GM18520 (cell line): Measurements from ENCODE around the gene TBX18.

Experiments
- ATAC-seq: cut with Tn5 transposase; IDR thresholded peaks from one replicate; pipeline ENCODE4 v1.9.1; 2021; ENCODE audit not compliant: unreplicated experiment

Gene TBX18

DNA sequence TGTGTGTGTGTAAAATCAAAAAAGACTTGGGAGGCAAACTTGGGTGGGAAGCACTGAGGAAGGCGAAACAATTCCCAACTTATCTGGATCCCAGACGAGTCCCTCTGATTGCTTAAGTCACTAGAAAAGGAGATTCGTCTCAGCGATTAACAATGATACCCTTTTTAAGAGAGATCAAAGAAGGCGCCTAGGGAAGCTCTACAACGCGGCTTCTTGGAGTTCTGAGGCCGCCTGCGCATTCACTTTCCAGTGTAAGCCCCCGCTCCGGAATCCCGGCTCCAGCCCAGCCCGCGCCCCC lies 8.7 kb upstream of the TBX18 start:
- ATAC-seq, result no peak

GRCh38 chr6:84772428-84773132 lies 8.2 kb upstream of the TBX18 start:
- ATAC-seq, result no peak

- ATAC-seq, result no peak
Observed at GRCh38 chr6:84771756-84772356, 7.5 kb upstream of the TBX18 start.

GRCh38 chr6:84771125-84771755 lies 6.8 kb upstream of the TBX18 start:
- no peak for ATAC-seq

DNA sequence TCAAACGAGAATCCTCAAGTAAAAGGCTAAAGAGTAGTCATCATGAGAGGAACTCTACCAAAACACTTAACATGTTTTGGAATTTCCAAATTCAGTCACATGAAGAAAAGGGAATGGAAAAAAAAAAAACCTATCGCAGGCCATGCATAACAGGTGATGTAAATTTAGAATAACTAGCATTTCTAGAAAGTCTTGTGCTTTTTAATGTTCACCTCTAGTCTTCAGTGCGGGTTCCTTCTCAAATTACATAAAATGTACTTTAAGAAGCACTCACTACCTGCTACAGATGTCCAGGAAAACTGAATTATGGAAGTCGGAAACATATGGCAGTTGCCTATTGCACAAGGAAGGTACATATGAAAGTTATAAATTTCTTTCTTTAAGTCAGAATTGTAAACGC lies 6.1 kb upstream of the TBX18 start:
- ATAC-seq, result no peak

GRCh38 chr6:84769306-84769705 lies 4.9 kb upstream of the TBX18 start:
- ATAC-seq, result no peak

- ATAC-seq, result no peak
Observed at GRCh38 chr6:84768442-84769174, 4.2 kb upstream of the TBX18 start.

DNA sequence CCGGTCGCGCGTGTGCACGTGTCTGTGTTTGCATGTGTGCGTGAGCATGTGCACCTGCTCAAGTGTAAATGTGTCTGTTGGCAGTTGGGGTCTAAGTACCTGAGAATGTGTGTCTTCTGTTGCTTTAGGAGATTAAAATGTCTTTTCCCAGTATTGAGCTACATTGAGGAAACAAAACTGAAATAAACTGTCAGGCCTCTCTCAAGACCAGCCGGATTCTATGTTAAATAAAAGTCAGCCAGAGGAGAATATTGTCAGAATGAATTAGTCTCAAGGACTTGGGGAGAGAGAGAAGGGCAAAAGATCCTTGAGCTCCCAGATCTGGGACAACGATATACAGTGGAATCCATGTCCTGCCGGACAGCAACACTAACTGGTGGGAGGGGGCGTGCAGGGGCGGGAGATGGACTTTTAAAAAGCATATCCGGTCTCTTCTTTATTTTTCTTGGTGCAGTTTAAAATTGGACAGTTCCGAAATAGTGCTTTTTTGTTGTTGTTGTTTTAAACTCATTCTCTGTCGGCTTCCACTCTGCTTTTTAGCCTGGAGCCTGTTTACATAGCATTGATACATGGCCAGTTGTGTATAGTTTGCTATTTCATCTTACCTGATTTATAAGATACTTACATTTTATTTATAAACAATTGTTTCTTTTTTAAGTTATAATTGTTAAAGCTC lies 3.3 kb upstream of the TBX18 start:
- no peak for ATAC-seq

DNA sequence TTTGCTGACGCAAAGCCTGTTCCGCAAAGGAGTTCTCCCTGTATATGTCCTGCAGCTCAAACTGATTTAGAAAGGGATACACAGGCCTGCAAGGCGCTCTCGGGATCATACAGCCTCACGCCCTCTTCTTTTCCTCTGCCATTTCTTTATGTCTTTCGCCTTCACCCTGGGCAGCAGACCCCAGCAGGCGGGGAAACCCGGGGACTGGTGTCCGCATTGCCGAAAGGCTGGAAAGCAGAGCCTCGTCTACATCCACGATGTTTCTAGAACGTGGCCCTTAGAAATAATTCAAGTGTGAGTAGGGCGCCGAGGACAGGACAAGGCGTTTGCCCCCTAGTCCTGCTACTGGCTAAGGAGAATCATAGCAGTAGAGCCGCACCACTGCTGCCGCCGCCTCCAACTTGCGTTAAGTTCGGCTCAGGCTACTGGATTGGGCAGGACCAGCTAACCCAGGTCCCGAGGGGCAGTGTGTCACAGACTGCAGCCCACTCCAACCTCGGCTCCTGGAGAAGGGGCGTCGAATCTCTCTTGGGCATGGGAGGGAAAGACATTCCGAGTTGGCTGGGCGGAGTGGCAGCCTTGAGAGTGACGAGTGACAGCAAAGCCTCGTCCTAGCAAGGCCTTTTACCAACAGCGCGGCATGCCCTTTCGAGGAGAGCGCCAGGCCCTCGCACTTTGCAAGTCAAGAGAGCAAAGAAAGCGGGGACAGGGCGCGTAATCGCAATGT lies 2.6 kb upstream of the TBX18 start:
- ATAC-seq, result no peak

GRCh38 chr6:84766118-84766798 lies 1.9 kb upstream of the TBX18 start:
- ATAC-seq, result no peak

DNA sequence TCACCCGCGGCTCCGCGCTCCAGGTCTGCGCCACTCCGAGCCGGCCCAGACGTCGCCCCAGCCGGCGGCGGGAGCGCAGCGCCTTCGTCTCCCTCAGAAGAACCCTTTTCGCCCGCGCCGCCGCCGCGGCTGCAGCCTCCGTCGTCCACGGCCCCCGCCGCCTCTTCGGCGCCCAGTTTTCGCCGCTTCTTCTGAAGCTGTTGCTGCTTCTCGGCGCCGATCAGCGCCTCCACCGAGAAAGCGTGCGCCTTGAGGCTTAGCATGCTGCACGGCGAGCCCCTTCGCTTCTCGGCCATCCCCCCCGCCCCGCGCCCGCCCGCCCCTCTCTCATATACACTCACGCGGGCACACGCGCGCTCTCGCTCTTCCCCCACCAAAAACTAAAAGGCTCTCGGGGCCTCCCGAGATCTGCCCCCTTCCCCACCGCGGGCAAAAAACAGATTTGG lies 489 bp downstream of the TBX18 start:
- ATAC-seq, result no peak

GRCh38 chr6:84763003-84763885 lies 1.2 kb downstream of the TBX18 start:
- ATAC-seq, result no peak

GRCh38 chr6:84762220-84763002 lies 2.0 kb downstream of the TBX18 start:
- ATAC-seq, result no peak

DNA sequence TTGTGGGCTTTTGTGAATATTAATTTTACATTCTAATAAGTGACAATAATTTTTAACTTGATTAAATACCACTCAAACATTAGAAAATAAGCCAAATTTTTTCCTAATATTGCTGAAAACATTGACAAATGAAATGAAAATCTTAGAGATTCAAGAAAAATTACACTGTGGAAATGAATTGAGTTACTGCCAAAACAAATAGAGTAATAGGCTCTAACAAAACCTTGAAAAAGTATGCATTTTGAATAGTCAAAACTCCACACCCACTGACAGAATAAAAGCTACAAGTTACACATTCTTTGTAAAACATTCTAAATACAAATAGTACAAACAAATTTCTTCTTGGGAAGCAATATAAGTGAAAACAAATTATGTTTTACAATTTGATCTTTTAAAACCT lies 5.9 kb downstream of the TBX18 start:
- ATAC-seq, result no peak

- ATAC-seq, result no peak
Observed at GRCh38 chr6:84756877-84757276, 7.5 kb downstream of the TBX18 start.

GRCh38 chr6:84756466-84756865 lies 7.9 kb downstream of the TBX18 start:
- no peak for ATAC-seq

GRCh38 chr6:84753173-84753572 lies 11.2 kb downstream of the TBX18 start:
- ATAC-seq, result no peak

DNA sequence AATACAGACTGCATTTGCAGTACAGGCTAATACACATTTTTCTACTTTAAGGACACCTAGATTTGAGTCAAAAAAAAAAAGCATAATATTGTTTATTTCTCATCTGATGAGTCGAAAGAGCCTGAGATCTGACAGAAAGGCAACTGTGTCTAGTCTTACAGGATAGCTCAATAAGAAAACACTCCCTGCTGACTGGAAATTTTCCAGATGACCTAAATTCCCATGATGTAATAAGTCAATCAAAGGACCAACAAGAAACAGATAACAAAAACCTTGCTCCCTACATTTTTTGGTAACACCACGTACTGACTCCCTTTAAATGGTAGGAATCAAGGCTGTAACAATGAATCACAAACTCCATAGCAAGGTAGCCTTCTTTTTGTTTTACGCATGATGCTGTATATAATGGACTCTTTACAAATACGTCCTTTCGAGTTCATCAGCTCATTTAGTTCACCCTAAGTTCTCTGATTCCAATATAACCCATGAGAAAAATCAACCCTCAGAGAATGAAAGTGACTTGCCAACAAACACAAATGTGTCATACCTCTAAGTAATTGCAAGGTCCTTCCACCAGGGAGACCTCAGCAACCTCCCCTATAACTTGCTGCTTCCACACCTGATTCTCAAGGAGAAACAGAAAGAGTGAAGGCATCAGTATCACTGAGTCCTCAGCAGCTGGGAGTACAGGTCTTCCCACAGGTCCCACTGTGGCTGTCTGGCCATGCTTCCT lies 12.1 kb downstream of the TBX18 start:
- no peak for ATAC-seq
